ENCODE data around the gene TMEM185B. TPM values are rescaled to one million over a fixed set of nuclear protein-coding genes. Genes with fewer than 3 reads are reported as not detected.

TMEM185B gene
- total and polyA plus RNA-seq, 2 donors, result 7.0 to 8.1 TPM

DNA sequence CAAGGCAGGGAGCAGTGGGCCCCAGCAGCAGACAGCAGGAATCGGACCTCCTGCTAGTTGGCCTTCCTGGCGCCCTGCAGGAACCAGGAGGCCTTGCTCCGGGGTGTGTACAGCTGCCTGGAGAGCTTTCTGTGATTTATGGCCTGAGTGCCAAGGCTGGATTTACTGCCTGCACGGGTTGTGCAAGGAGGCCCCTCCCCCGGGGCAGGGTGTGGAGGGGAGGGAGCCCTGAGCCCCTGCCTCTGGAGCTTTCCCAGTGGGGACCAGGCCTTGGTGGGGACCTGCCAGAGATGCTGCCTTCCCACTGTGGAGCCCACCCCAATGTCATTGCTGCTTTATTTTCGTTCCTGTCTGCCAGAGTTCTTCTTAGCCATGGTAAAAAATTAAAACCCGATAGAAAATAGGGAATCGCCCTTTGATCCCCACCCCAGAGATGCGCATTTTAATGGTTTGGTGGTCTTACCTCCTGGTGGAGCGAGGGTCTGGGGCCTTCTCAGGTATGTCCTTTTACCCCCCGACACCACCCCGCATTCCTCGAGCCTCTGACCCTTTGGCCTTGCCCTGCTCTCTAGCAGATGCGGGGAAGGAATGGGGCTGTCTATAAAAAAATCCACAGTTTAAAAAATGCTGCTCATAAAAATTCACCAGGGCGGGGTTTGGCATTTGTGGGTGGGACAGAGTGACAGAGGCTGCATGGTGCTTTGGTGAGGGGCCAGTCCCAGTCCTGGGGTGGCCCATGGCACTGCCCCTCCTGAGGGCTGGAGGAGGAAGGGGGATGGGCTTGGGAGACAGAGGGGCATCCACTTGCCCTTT, 22.5 kb upstream of the TMEM185B start:
- DNase-seq (ENCODE audit: low read depth in 6 of 9, low spot score in 9 of 9), result no peak
- WGBS, result 81% methylated on average over 15 of the region's 15 CpGs
- Histone ChIP-seq H3K9me3 (ENCODE audit: control insufficient read depth in 2 of 2, insufficient read depth in 1 of 2, low read length in 1 of 2) (peaks cover 0 to 6% of the 10 kb centered on the region in 2 donors), H3K36me3 (ENCODE audit: control insufficient read depth in 2 of 2, insufficient read depth in 2 of 2, low read length in 1 of 2) (no peaks in the 10 kb centered on the region), H3K4me3 (ENCODE audit: low read length in 2 of 2) (no peak overlapping the region), H3K4me1 (ENCODE audit: control insufficient read depth in 2 of 2, insufficient read depth in 2 of 2, low read length in 2 of 2) (peaks cover 0 to 23% of the 10 kb centered on the region in 2 donors), H3K27me3 (ENCODE audit: control insufficient read depth in 2 of 2, insufficient read depth in 1 of 2, low read length in 1 of 2) (peaks cover 0 to 11% of the 10 kb centered on the region in 2 donors), H3K27ac (ENCODE audit: low read depth in 1 of 2, low read length in 1 of 2) (no peak overlapping the region)

GRCh38 chr2:120244656-120245519, 21.7 kb upstream of the TMEM185B start:
- Histone ChIP-seq H3K36me3 (ENCODE audit: control insufficient read depth in 2 of 2, insufficient read depth in 2 of 2, low read length in 1 of 2) (no peaks in the 10 kb centered on the region), H3K4me3 (ENCODE audit: low read length in 2 of 2) (no peak overlapping the region), H3K27me3 (ENCODE audit: control insufficient read depth in 2 of 2, insufficient read depth in 1 of 2, low read length in 1 of 2) (peaks cover 0 to 8% of the 10 kb centered on the region in 2 donors), H3K4me1 (ENCODE audit: control insufficient read depth in 2 of 2, insufficient read depth in 2 of 2, low read length in 2 of 2) (peaks cover 0 to 23% of the 10 kb centered on the region in 2 donors), H3K27ac (ENCODE audit: low read depth in 1 of 2, low read length in 1 of 2) (no peak overlapping the region), H3K9me3 (ENCODE audit: control insufficient read depth in 2 of 2, insufficient read depth in 1 of 2, low read length in 1 of 2) (peaks cover 0 to 6% of the 10 kb centered on the region in 2 donors)
- DNase-seq (ENCODE audit: low read depth in 6 of 9, low spot score in 9 of 9), result no peak
- WGBS, result 91% methylated on average over 12 of the region's 12 CpGs

DNA sequence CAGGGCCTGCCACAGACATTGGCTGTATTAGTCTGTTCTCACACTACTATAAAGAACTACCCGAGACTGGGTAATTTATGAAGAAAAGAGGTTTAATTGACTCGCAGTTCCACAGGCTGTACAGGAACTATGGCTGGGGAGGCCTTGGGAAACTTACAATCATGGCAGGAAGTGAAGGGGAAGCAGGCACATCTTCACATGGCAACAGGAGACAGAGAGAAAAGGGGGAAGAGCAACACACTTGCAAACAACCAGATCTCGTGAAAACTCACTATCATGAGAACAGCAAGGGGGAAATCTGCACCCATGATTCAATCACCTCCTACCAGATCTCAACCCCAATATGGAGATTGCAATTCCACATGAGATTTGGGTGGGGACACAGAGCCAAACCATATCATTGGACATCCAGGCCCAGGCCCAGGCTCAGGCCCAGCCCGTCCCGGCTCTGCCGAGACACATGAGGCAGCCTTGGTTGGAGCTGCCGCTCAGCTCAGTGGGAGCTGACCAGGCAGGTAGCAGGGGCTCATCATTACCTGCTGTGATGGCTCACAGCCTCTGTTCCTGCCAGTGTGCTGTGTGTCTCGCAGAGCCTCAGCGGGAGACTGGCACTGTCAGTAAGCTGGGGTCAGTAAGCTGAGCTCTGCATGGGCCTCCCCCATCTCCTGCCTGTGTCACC, 20.8 kb upstream of the TMEM185B start:
- no peak overlapping the region for H3K27ac ChIP-seq (ENCODE audit: low read depth in 1 of 2, low read length in 1 of 2)
- no peak overlapping the region for H3K4me3 ChIP-seq (ENCODE audit: low read length in 2 of 2)
- no peaks in the 10 kb centered on the region for H3K36me3 ChIP-seq (ENCODE audit: control insufficient read depth in 2 of 2, insufficient read depth in 2 of 2, low read length in 1 of 2)
- H3K9me3 ChIP-seq (ENCODE audit: control insufficient read depth in 2 of 2, insufficient read depth in 1 of 2, low read length in 1 of 2), result peaks cover 0 to 6% of the 10 kb centered on the region in 2 donors
- H3K4me1 ChIP-seq (ENCODE audit: control insufficient read depth in 2 of 2, insufficient read depth in 2 of 2, low read length in 2 of 2), result peaks cover 0 to 30% of the 10 kb centered on the region in 2 donors
- no peak for DNase-seq (ENCODE audit: low read depth in 6 of 9, low spot score in 9 of 9)
- peaks cover 0 to 5% of the 10 kb centered on the region in 2 donors for H3K27me3 ChIP-seq (ENCODE audit: control insufficient read depth in 2 of 2, insufficient read depth in 1 of 2, low read length in 1 of 2)
- WGBS, result 99% methylated on average over 9 of the region's 9 CpGs

GRCh38 chr2:120243211-120243610, 20.0 kb upstream of the TMEM185B start:
- Histone ChIP-seq H3K36me3 (ENCODE audit: control insufficient read depth in 2 of 2, insufficient read depth in 2 of 2, low read length in 1 of 2) (no peaks in the 10 kb centered on the region), H3K9me3 (ENCODE audit: control insufficient read depth in 2 of 2, insufficient read depth in 1 of 2, low read length in 1 of 2) (peaks cover 0 to 6% of the 10 kb centered on the region in 2 donors), H3K27me3 (ENCODE audit: control insufficient read depth in 2 of 2, insufficient read depth in 1 of 2, low read length in 1 of 2) (peaks cover 0 to 3% of the 10 kb centered on the region in 2 donors), H3K27ac (ENCODE audit: low read depth in 1 of 2, low read length in 1 of 2) (no peak overlapping the region), H3K4me3 (ENCODE audit: low read length in 2 of 2) (no peak overlapping the region), H3K4me1 (ENCODE audit: control insufficient read depth in 2 of 2, insufficient read depth in 2 of 2, low read length in 2 of 2) (peaks cover 0 to 31% of the 10 kb centered on the region in 2 donors)
- 95% methylated on average over 3 of the region's 3 CpGs for WGBS
- DNase-seq (ENCODE audit: low read depth in 6 of 9, low spot score in 9 of 9), result no peak

GRCh38 chr2:120241684-120242083, 18.5 kb upstream of the TMEM185B start:
- peaks cover 0 to 6% of the 10 kb centered on the region in 2 donors for H3K9me3 ChIP-seq (ENCODE audit: control insufficient read depth in 2 of 2, insufficient read depth in 1 of 2, low read length in 1 of 2)
- DNase-seq (ENCODE audit: low read depth in 6 of 9, low spot score in 9 of 9), result no peak
- H3K4me3 ChIP-seq (ENCODE audit: low read length in 2 of 2), result no peak overlapping the region
- H3K27me3 ChIP-seq (ENCODE audit: control insufficient read depth in 2 of 2, insufficient read depth in 1 of 2, low read length in 1 of 2), result no peaks in the 10 kb centered on the region
- H3K36me3 ChIP-seq (ENCODE audit: control insufficient read depth in 2 of 2, insufficient read depth in 2 of 2, low read length in 1 of 2), result no peaks in the 10 kb centered on the region
- 93% methylated on average over 6 of the region's 6 CpGs for WGBS
- H3K27ac ChIP-seq (ENCODE audit: low read depth in 1 of 2, low read length in 1 of 2), result no peak overlapping the region
- H3K4me1 ChIP-seq (ENCODE audit: control insufficient read depth in 2 of 2, insufficient read depth in 2 of 2, low read length in 2 of 2), result peaks cover 0 to 20% of the 10 kb centered on the region in 2 donors

DNA sequence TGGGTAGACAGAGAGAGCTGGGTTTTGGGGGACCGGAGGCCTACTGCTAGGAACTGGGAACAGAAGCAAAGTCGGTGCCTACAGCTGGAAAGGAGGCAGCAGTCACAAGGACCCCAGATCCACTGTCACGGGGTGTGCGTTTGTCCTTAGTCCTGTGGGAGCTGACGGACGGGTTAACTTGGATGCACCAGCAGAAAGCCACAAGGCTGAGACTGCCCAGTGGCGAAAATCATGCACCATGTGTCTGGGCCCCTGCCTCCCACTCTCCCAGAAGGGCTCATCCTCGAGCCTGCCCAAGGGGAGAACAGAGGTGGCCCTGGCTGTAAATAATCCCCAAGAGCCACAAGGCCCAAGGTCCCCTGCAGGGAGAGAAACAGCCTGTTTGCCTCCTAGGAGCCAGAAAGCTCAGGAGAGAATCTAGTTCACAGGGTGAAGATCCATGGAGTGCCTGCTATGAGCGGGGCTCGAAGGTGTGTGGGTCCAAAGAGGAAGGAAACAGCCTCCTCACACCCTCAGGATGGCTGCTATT, 17.8 kb upstream of the TMEM185B start:
- H3K27me3 ChIP-seq (ENCODE audit: control insufficient read depth in 2 of 2, insufficient read depth in 1 of 2, low read length in 1 of 2), result no peaks in the 10 kb centered on the region
- H3K27ac ChIP-seq (ENCODE audit: low read depth in 1 of 2, low read length in 1 of 2), result no peak overlapping the region
- WGBS, result 94% methylated on average over 10 of the region's 10 CpGs
- peaks cover 0 to 6% of the 10 kb centered on the region in 2 donors for H3K9me3 ChIP-seq (ENCODE audit: control insufficient read depth in 2 of 2, insufficient read depth in 1 of 2, low read length in 1 of 2)
- H3K36me3 ChIP-seq (ENCODE audit: control insufficient read depth in 2 of 2, insufficient read depth in 2 of 2, low read length in 1 of 2), result no peaks in the 10 kb centered on the region
- H3K4me3 ChIP-seq (ENCODE audit: low read length in 2 of 2), result no peak overlapping the region
- H3K4me1 ChIP-seq (ENCODE audit: control insufficient read depth in 2 of 2, insufficient read depth in 2 of 2, low read length in 2 of 2), result peaks cover 0 to 13% of the 10 kb centered on the region in 2 donors
- DNase-seq (ENCODE audit: low read depth in 6 of 9, low spot score in 9 of 9), result no peak

DNA sequence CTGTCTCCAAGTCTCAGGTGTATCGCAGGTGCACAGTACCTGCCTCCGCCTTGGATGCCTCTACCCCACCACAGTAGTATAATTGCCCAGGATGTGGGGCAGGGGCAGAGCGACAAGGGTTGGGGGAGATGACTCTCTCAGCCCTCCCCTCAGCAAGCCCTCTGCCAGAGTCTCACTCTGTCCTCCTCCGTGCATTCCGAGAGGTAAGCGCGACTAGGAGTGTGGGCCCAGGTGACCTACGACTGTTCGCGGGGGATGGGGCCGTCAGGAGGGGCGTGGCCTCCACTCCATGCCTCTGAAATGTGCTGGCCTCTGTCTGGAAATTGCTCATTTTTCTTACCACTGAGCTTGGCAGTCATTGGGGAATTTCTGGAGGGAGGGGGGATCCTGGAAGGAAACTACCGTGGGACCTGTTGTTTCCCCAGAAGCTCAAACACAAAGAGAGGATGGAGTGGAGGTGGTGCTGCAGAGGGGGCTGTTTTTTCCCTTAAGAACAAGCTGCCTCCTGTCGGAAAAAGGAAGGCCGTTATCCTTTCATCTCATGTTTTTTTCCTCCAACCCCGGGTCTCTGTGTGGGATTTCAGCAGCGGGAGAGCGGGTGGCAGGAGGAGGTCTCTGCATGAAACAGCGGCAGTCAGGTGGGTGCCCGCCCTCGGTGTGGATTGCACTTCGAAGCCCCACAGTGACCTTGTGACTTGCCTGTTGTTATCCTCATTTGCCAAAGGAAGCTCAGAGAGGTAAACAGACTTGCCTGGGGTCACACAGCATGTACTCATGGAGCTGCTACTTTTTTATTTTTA, 16.5 kb upstream of the TMEM185B start:
- peak overlapping the region in 1 of 2 donors; percentile 18 for H3K27ac ChIP-seq (ENCODE audit: low read depth in 1 of 2, low read length in 1 of 2)
- 91% methylated on average over 22 of the region's 22 CpGs for WGBS
- DNase-seq (ENCODE audit: low read depth in 6 of 9, low spot score in 9 of 9), result no peak

More for the DNA sequence above, 16.5 kb upstream of the TMEM185B start:
- Histone ChIP-seq H3K9me3 (ENCODE audit: control insufficient read depth in 2 of 2, insufficient read depth in 1 of 2, low read length in 1 of 2) (peaks cover 0 to 6% of the 10 kb centered on the region in 2 donors), H3K4me1 (ENCODE audit: control insufficient read depth in 2 of 2, insufficient read depth in 2 of 2, low read length in 2 of 2) (peaks cover 0 to 13% of the 10 kb centered on the region in 2 donors), H3K36me3 (ENCODE audit: control insufficient read depth in 2 of 2, insufficient read depth in 2 of 2, low read length in 1 of 2) (no peaks in the 10 kb centered on the region), H3K27me3 (ENCODE audit: control insufficient read depth in 2 of 2, insufficient read depth in 1 of 2, low read length in 1 of 2) (no peaks in the 10 kb centered on the region), H3K4me3 (ENCODE audit: low read length in 2 of 2) (no peak overlapping the region)
